IPS-20b (cell line): Measurements from ENCODE around the gene CCT8L2.
"Not testable (repeated sequence)": the region's sequence is repeated elsewhere in the genome, so short reads cannot be mapped to it uniquely, and the experiment has no call there.

Source experiments
- H3K27ac ChIP-seq: one replicate; pipeline ENCODE4 v1.5.1; 2013; ENCODE audit warnings: low read length
- H3K27me3 ChIP-seq: 2 replicates; pipeline ENCODE4 v1.6.1; 2013; ENCODE audit warnings: mild to moderate bottlenecking, low read length, inconsistent platforms; ENCODE audit not compliant: insufficient read depth
- H3K36me3 ChIP-seq: 2 replicates; pipeline ENCODE4 v1.6.1; 2013; ENCODE audit warnings: low read depth, mild to moderate bottlenecking, inconsistent platforms, low read length, moderate library complexity; ENCODE audit not compliant: insufficient read depth
- H3K4me1 ChIP-seq: 2 replicates; pipeline ENCODE4 v1.6.1; 2013; ENCODE audit warnings: mild to moderate bottlenecking, control low read depth, inconsistent platforms, low read length, moderate library complexity; ENCODE audit not compliant: insufficient read depth
- H3K4me3 ChIP-seq: 2 replicates; pipeline ENCODE4 v1.5.1; 2013; ENCODE audit warnings: mild to moderate bottlenecking, low read length, inconsistent platforms
- H3K9ac ChIP-seq: 2 replicates; pipeline ENCODE4 v1.6.1; 2013; ENCODE audit warnings: low read depth, mild to moderate bottlenecking, inconsistent platforms, low read length, moderate library complexity
- H3K9me3 ChIP-seq: 2 replicates; pipeline ENCODE4 v1.6.1; 2013; ENCODE audit warnings: mild to moderate bottlenecking, low read depth, low read length, inconsistent platforms; ENCODE audit not compliant: insufficient read depth

CCT8L2 gene, protein sequence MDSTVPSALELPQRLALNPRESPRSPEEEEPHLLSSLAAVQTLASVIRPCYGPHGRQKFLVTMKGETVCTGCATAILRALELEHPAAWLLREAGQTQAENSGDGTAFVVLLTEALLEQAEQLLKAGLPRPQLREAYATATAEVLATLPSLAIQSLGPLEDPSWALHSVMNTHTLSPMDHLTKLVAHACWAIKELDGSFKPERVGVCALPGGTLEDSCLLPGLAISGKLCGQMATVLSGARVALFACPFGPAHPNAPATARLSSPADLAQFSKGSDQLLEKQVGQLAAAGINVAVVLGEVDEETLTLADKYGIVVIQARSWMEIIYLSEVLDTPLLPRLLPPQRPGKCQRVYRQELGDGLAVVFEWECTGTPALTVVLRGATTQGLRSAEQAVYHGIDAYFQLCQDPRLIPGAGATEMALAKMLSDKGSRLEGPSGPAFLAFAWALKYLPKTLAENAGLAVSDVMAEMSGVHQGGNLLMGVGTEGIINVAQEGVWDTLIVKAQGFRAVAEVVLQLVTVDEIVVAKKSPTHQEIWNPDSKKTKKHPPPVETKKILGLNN

DNA sequence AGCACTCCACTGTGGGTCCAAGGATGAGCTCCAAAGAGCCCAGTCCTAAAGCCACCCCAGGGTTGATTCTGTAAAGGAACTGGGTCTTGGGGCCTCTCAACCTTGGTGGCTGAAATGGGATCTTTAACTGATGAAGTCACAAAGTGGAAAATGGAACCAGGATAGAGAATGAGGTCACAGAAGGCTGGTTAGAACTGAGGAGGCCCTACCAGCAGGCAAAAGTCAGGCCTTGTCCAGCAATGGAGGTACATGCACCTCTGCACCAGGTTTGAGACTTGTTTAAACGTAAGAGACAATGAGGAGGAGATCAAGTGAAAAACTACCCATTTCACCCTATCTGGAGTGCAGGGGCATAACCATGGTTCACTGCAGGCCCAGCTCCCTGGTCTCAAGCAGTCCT lies at the start of gene CCT8L2:
TSS of gene CCT8L2 (minus strand) at position 101 of the 400 bp plus-strand sequence. CDS start 260 bp downstream, outside the sequence.
- H3K9me3 ChIP-seq = peaks cover 26% of the 10 kb centered on the region

DNA sequence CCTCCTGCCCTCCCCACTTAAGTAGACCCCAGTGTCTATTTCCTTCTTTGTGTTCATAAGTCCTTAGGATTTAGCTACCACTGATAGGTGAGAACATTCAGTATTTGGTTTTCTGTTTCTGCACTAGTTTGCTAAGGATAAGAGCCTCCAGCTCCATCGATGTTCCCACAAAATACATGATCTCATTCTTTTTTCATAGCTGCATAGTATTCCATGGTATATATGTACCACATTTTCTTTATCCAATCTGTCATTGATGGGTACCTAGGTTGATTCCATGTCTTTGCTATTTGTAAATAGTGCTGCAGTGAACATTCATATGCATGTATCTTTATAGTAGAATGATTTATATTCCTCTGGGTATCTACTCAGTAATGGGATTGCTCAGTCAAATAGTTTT lies 42.8 kb upstream of the CCT8L2 start:
- not testable (repeated sequence) for H3K9ac ChIP-seq

More for the DNA sequence above, at the start of gene CCT8L2:
- not testable (repeated sequence) for H3K4me3 ChIP-seq, H3K4me1 ChIP-seq, H3K27ac ChIP-seq, H3K36me3 ChIP-seq, H3K9ac ChIP-seq, H3K27me3 ChIP-seq

DNA sequence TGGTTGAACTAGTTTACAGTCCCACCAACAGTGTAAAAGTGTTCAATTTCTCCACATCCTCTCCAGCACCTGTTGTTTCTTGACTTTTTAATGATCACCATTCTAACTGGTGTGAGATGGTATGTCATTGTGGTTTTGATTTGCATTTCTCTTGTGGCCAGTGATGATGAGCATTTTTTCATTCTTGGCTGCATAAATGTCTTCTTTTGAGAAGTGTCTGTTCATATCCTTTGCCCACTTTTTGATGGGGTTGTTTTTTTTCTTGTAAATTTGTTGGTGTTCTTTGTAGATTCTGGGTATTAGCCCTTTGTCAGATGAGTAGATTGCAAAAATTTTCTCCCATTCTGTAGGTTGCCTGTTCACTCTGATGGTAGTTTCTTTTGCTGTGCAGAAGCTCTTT lies 41.5 kb upstream of the CCT8L2 start:
- not testable (repeated sequence) for H3K27me3 ChIP-seq, H3K4me1 ChIP-seq, H3K36me3 ChIP-seq, H3K27ac ChIP-seq, H3K4me3 ChIP-seq, H3K9ac ChIP-seq
- peaks cover 26% of the 10 kb centered on the region for H3K9me3 ChIP-seq

More for the DNA sequence above, 42.8 kb upstream of the CCT8L2 start:
- not testable (repeated sequence) for H3K4me3 ChIP-seq, H3K27ac ChIP-seq, H3K4me1 ChIP-seq, H3K27me3 ChIP-seq, H3K36me3 ChIP-seq
- H3K9me3 ChIP-seq = peaks cover 30% of the 10 kb centered on the region

DNA sequence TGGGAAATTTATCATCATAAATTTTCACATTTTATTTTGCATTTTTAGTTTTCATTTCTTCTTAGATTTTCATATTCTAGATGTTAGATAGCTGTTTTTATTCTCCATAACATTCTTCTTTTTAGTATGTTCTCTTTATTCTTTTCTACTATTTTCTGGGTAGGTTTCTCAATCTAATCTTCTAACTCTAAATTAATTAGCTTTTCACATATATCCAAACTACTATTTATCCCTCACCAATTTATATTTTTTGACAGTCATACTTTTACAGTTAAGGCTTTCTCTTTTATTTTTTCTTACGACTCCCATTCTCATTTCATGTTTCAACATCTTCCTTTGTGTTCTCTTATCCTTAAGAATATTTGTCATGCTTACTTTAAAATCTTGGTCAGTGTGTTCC lies 35.9 kb upstream of the CCT8L2 start:
- not testable (repeated sequence) for H3K4me3 ChIP-seq, H3K9ac ChIP-seq, H3K4me1 ChIP-seq, H3K27ac ChIP-seq, H3K36me3 ChIP-seq, H3K27me3 ChIP-seq
- H3K9me3 ChIP-seq = peaks cover 27% of the 10 kb centered on the region

DNA sequence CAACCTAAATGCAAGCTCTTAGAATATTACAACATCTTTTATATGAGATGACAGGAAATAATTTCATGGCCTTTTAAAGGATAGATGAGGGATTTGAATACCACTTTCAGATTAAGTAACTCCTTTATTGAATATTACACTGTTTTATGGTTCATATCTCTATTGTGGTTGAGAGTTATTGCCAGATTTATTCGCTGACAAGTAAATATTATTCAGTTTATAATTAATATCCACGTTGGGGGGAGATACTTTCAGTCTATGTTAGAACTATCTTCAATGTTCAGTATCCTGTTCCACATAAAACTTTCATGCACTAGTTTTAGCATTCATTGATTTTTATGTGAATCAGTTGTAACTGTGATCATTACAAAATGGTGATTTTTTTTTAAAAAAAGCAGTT lies 32.4 kb upstream of the CCT8L2 start:
- H3K4me1 ChIP-seq, H3K36me3 ChIP-seq, H3K27ac ChIP-seq, H3K4me3 ChIP-seq, H3K9ac ChIP-seq, H3K27me3 ChIP-seq: not testable (repeated sequence)
- H3K9me3 ChIP-seq = peaks cover 28% of the 10 kb centered on the region

DNA sequence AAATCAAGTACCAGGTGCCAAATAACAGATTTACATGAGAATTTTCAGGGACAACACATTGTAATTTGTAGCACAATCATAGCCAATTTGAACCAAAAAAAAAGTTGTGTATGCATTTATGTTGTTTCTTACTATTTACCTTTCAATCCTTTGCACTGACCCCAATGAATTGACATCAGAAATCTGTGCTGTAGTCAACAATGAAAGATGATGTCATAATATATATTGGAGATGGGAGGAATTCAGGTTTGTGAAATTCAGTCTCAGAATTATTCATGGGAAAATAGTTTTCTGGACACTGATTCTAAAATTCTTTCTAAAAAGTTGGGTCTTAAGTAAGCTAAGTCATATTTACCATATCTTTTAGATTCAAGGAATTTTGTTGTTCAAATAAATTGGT lies 31.0 kb upstream of the CCT8L2 start:
- H3K27ac ChIP-seq, H3K4me1 ChIP-seq, H3K4me3 ChIP-seq, H3K36me3 ChIP-seq, H3K27me3 ChIP-seq, H3K9ac ChIP-seq: not testable (repeated sequence)
- peaks cover 33% of the 10 kb centered on the region for H3K9me3 ChIP-seq

DNA sequence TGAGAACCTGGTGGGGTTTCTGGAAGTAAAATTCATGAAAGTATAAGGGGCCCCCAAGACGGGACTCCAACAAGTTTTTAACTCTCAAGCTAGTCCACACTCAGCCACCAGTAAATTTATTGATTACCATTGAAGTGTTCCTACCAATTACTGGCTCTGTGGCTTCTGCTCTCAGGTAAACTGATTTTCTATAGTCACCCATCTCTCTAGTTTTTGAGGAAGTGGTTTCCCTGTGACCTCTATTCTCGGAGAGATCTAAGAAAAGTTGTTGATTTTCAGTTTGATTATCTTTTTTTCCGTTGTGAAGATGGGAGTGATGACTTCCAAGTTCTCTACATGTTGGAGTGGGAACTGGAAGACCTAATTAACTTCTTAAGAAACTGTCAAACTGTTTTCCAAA lies 24.9 kb upstream of the CCT8L2 start:
- not testable (repeated sequence) for H3K9ac ChIP-seq, H3K4me1 ChIP-seq, H3K27ac ChIP-seq, H3K4me3 ChIP-seq, H3K36me3 ChIP-seq, H3K27me3 ChIP-seq
- peaks cover 50% of the 10 kb centered on the region for H3K9me3 ChIP-seq

DNA sequence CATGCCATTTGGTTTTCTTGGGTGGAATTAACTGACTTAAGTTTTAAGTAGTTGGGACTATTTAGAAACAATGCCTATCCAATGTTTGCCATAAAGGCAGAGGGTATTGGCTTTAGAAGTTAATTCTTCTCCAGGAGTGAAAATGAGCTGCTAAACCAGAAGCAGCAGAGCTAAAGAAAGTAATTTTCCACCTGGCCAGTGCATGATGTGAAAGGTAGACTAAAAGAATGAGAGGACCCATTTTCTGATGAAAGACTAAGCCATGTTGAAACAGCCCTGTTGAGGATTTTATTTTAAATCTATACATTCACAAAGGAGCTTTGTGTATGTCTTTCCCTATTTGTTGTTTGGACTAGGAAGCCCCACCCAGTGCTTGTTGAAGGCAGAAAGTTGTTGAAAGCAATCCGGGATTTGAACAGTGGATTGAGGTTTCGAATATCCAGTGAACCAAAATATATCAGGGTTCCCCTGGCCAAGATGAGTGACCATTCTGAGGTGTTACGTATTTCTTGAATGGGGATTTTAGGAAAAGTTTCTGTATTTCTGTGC lies 23.9 kb upstream of the CCT8L2 start:
- H3K36me3 ChIP-seq, H3K9ac ChIP-seq, H3K27ac ChIP-seq, H3K4me1 ChIP-seq, H3K27me3 ChIP-seq, H3K4me3 ChIP-seq: not testable (repeated sequence)
- peaks cover 42% of the 10 kb centered on the region for H3K9me3 ChIP-seq

DNA sequence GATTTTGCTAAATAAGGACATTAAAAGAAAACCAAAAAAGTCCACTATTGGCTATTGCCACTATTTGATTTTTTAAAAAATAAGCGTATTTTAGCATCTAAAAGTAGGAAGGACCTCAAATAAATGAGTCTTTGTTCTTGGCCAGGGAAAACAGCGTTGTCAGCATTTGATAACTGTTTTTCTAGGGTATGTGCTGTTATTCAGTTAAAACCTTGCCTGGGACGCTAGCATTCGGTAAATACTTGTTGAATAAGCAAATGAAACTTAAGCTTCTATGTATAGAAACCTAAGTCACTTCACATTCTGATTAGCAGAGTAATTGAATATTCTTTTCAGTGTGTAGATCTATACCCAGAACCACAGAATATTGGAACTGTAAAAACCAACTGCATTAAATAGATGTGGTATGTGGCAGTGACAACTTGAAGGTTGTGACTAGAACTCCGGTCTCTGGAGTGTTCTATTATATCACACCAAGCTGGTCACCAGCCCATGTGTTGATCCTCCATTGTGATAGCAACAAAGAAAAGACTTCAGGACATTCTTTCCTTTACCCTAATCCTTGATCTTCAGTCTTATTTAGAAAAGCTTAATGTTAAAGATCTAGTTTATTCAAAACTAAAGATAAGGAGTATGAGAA lies 23.1 kb upstream of the CCT8L2 start:
- H3K27me3 ChIP-seq, H3K9ac ChIP-seq, H3K4me3 ChIP-seq, H3K27ac ChIP-seq, H3K36me3 ChIP-seq, H3K4me1 ChIP-seq: not testable (repeated sequence)
- H3K9me3 ChIP-seq = peaks cover 46% of the 10 kb centered on the region

DNA sequence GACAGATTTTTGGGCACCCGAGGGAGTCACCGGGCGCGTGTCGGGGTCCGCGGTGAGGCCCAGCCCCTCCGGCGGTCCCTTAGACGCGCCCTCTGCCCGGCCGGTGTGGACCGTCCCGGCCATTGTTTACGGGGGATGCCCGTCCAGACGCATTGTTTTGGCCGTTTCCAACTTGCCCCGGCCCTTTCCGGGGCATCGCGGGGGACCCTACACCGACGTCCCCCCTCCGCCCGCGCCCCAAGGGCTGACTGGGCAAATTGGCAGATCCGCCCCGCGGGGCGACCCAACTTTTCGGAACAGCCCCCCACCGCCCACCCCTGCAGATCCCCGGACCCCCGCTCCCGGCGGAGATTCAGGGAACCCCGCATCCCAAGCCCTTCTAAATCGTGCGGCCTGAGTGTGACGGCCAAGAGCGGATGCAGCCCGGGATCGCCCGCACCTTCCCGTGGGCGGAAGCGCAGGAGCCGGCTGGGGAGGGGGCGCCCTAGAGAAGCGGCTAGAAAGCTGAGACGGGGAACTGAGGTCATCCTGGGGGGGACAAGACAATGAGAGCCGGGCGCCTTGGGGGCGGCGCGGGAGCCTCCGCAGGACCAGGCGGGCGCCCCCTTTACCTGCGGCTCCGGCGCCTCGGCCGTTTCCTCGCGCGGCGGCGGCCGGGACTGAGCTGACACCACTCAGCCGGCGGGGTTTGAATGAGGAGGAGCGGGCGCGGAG lies 17.1 kb upstream of the CCT8L2 start:
- H3K9me3 ChIP-seq = peaks cover 37% of the 10 kb centered on the region
- H3K9ac ChIP-seq = no peak overlapping the region
- H3K36me3 ChIP-seq = no peaks in the 10 kb centered on the region
- no peaks in the 10 kb centered on the region for H3K27me3 ChIP-seq
- no peaks in the 10 kb centered on the region for H3K4me1 ChIP-seq
- H3K27ac ChIP-seq = no peak overlapping the region
- H3K4me3 ChIP-seq = no peak overlapping the region

DNA sequence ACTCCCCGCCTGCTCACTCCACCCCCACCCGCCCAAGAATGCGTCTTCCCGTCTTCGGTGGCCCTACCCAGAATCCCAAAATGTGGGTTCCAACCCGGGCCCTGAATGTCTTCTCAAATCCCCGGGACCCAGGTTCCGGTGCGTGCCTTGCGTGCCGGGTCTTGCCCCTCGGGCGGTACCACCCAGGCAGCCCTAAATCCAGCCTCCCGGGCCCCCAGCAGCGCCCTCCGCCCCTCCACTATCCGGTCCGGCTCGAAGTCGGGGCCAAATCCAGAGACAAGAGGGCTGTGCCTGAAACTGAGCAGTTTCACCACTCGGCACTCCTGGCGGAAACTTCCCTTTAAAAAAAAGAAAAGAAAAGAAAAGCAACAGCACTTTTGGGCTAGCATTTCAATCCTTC lies 16.3 kb upstream of the CCT8L2 start:
- no peaks in the 10 kb centered on the region for H3K36me3 ChIP-seq
- H3K27ac ChIP-seq = no peak overlapping the region
- no peaks in the 10 kb centered on the region for H3K27me3 ChIP-seq
- peaks cover 45% of the 10 kb centered on the region for H3K9me3 ChIP-seq
- H3K9ac ChIP-seq = no peak overlapping the region
- no peak overlapping the region for H3K4me3 ChIP-seq
- H3K4me1 ChIP-seq = no peaks in the 10 kb centered on the region
